GM23338 (cell line): Measurements from ENCODE around the gene OGN. TPM values are rescaled to one million over a fixed set of nuclear protein-coding genes. Genes with fewer than 3 reads are reported as not detected.
"Not testable (repeated sequence)": the region's sequence is repeated elsewhere in the genome, so short reads cannot be mapped to it uniquely, and the experiment has no call there.

Experiments
- ATAC-seq: fragments of 200-7000 bp; cut with Tn5 transposase; 3 replicates; pipeline ENCODE4 v1.9.1; 2020
- DNase-seq: peaks from one replicate; pipeline ENCODE4 v3.0.0-alpha.2; 2015; ENCODE audit warnings: low spot score
- H2AFZ ChIP-seq: fragments of 200-600 bp; sonication (generic); 2 replicates; pipeline ENCODE4 v1.8.0; 2016; ENCODE audit warnings: antibody characterized with exemption, mild to moderate bottlenecking, moderate library complexity
- H3F3A ChIP-seq: fragments of 200-600 bp; sonication (generic); replicated peaks from 2 replicates; pipeline ENCODE4 v1.8.0; 2017; ENCODE audit warnings: antibody characterized with exemption, mixed run types, low read depth
- H3K27ac ChIP-seq: fragments of 200-600 bp; sonication (generic); 2 replicates; pipeline ENCODE4 v1.6.1; 2016; ENCODE audit warnings: low read depth
- H3K27me3 ChIP-seq: fragments of 200-600 bp; sonication (generic); 2 replicates; pipeline ENCODE4 v1.8.0; 2016; ENCODE audit warnings: mild to moderate bottlenecking, mixed run types, moderate library complexity; ENCODE audit not compliant: insufficient read depth
- H3K36me3 ChIP-seq: fragments of 200-600 bp; sonication (generic); 2 replicates; pipeline ENCODE4 v1.8.0; 2016; ENCODE audit warnings: mild to moderate bottlenecking; ENCODE audit not compliant: insufficient read depth
- H3K4me1 ChIP-seq: fragments of 200-600 bp; sonication (generic); 2 replicates; pipeline ENCODE4 v1.8.0; 2016; ENCODE audit warnings: mild to moderate bottlenecking, moderate library complexity; ENCODE audit not compliant: insufficient read depth
- H3K4me2 ChIP-seq: fragments of 200-600 bp; sonication (generic); 2 replicates; pipeline ENCODE4 v1.7.1; 2017; ENCODE audit warnings: mixed run types
- H3K4me3 ChIP-seq: fragments of 200-600 bp; sonication (generic); 2 replicates; pipeline ENCODE4 v1.6.1; 2016; ENCODE audit warnings: mixed run types
- H3K79me2 ChIP-seq: fragments of 200-600 bp; sonication (generic); replicated peaks from 2 replicates; pipeline ENCODE4 v1.8.0; 2017; ENCODE audit warnings: mild to moderate bottlenecking; ENCODE audit not compliant: insufficient read depth
- H3K9me2 ChIP-seq: fragments of 200-600 bp; sonication (generic); 2 replicates; pipeline ENCODE4 v1.8.0; 2017; ENCODE audit not compliant: insufficient read depth
- H4K20me1 ChIP-seq: fragments of 200-600 bp; sonication (generic); replicated peaks from 2 replicates; pipeline ENCODE4 v1.8.0; 2017; ENCODE audit warnings: mild to moderate bottlenecking; ENCODE audit not compliant: insufficient read depth
- H3K27ac Mint-ChIP-seq: 2 replicates; pipeline ENCODE4 v1.8.0; 2020; ENCODE audit warnings: inconsistent platforms, mild to moderate bottlenecking, moderate library complexity, mixed read lengths
- H3K27me3 Mint-ChIP-seq: 3 replicates; pipeline ENCODE4 v1.8.0; 2022; ENCODE audit warnings: low read depth, mild to moderate bottlenecking, moderate library complexity, mixed read lengths, inconsistent platforms; ENCODE audit not compliant: insufficient read depth, poor library complexity
- H3K36me3 Mint-ChIP-seq: 3 replicates; pipeline ENCODE4 v1.8.0; 2021; ENCODE audit warnings: low read depth, mild to moderate bottlenecking, inconsistent platforms, moderate library complexity, mixed read lengths
- H3K4me1 Mint-ChIP-seq: 3 replicates; pipeline ENCODE4 v1.8.0; 2020; ENCODE audit warnings: mild to moderate bottlenecking, inconsistent platforms, mixed read lengths
- H3K4me3 Mint-ChIP-seq: 3 replicates; pipeline ENCODE4 v1.8.0; 2021; ENCODE audit warnings: moderate library complexity, mild to moderate bottlenecking, inconsistent platforms, mixed read lengths
- H3K9me3 Mint-ChIP-seq: 3 replicates; pipeline ENCODE4 v1.8.0; 2020; ENCODE audit warnings: moderate library complexity, mild to moderate bottlenecking, inconsistent platforms, mixed read lengths
- CTCF ChIP-seq, 2 experiments: fragments of 200-600 bp in 1 of 2; sonication (generic) in 1 of 2; conservative IDR thresholded peaks; 2 replicates each; pipeline versions ENCODE4 v1.5.1 to v1.6.1; 2016 to 2017; ENCODE audit warnings: antibody characterized with exemption in 2 of 2, low read depth in 2 of 2, mild to moderate bottlenecking in 2 of 2, moderate library complexity in 1 of 2
- ETS1 ChIP-seq: IDR thresholded peaks from 2 replicates; pipeline ENCODE4 v1.6.1; 2016; ENCODE audit warnings: antibody characterized with exemption
- POLR2AphosphoS5 ChIP-seq: IDR thresholded peaks from 2 replicates; pipeline ENCODE4 v1.6.1; 2016; ENCODE audit warnings: antibody characterized with exemption, low read depth
- STAT1 ChIP-seq: IDR thresholded peaks from one replicate; pipeline ENCODE4 v1.6.1; 2016; ENCODE audit warnings: antibody characterized with exemption; ENCODE audit not compliant: unreplicated experiment
- ZNF462 ChIP-seq: fragments of 250-450 bp; sonication (Bioruptor Pico); IDR thresholded peaks from 2 replicates; pipeline ENCODE4 v1.5.0; 2020; ENCODE audit warnings: mild to moderate bottlenecking, moderate library complexity
- polyA plus RNA-seq: library from polyadenylated mRNA; unstranded; fragments of >200 nt; fragmentation: Nextera tagmentation; extraction: Ambion mirVana; gene quantifications from 2 replicates; pipeline ENCODE4 v1.2.1, GENCODE V29; 2016
- total RNA-seq: library from RNA; depleted of rRNA; stranded (reverse); fragments of >200 nt; shearing (Covaris generic); gene quantifications from 2 replicates; pipeline ENCODE4 v1.2.3, GENCODE V29; 2014

Gene OGN
- total and polyA plus RNA-seq, 2 experiments from 2014 or later = 2.5 TPM; not detected in 1

GRCh38 chr9:92414566-92414965, 10.2 kb upstream of the OGN start (continued):
- no peak for TF ChIP-seq ZNF462 (CRISPR knock-in tag)

GRCh38 chr9:92411157-92411556, 6.8 kb upstream of the OGN start:
- ATAC-seq, H3F3A ChIP-seq, H3K4me2 ChIP-seq, H3K27ac ChIP-seq, DNase-seq, H3K4me3 ChIP-seq, H3K27me3 Mint-ChIP-seq, H3K4me3 Mint-ChIP-seq, H3K79me2 ChIP-seq, H3K27ac Mint-ChIP-seq, H2AFZ ChIP-seq, H3K4me1 ChIP-seq, H3K36me3 ChIP-seq, H3K27me3 ChIP-seq, H3K4me1 Mint-ChIP-seq, H3K9me3 Mint-ChIP-seq, H4K20me1 ChIP-seq, H3K9me2 ChIP-seq, H3K36me3 Mint-ChIP-seq: not testable (repeated sequence)

- H3K27ac Mint-ChIP-seq = no peak overlapping the region
- H3K9me3 Mint-ChIP-seq = no peaks in the 10 kb centered on the region
- H3K27me3 ChIP-seq = no peaks in the 10 kb centered on the region
- no peaks in the 10 kb centered on the region for H4K20me1 ChIP-seq
- H3K4me3 Mint-ChIP-seq = no peak overlapping the region
- H3K4me1 ChIP-seq = no peaks in the 10 kb centered on the region
- H3K36me3 Mint-ChIP-seq = no peaks in the 10 kb centered on the region
- H3K4me2 ChIP-seq = no peak overlapping the region
- H3K36me3 ChIP-seq = no peaks in the 10 kb centered on the region
- H3K27ac ChIP-seq = no peak overlapping the region
- H3K4me3 ChIP-seq = no peak overlapping the region
- ATAC-seq (no peak), DNase-seq (no peak)
- no peaks in the 10 kb centered on the region for H3K27me3 Mint-ChIP-seq
- H3K4me1 Mint-ChIP-seq = no peaks in the 10 kb centered on the region; the same call in 2 of the 3 replicates
- no peaks in the 10 kb centered on the region for H3K79me2 ChIP-seq
- no peaks in the 10 kb centered on the region for H3K9me2 ChIP-seq
- no peak overlapping the region for H2AFZ ChIP-seq
- H3F3A ChIP-seq = no peaks in the 10 kb centered on the region
- TF ChIP-seq CTCF (conservative IDR thresholded peaks at IDR 0.05; ENCODE audit: low read depth in 2 of 2) (no peak), STAT1 (no peak), ETS1 (no peak), POLR2AphosphoS5 (no peak)
These were observed 4.5 kb upstream of the OGN start for GRCh38 chr9:92408747-92409478.
